Lung (tissue), 12 donors: ENCODE measurements around the gene PGAM2. TPM values are rescaled to one million over a fixed set of nuclear protein-coding genes. Genes with fewer than 3 reads are reported as not detected.

Experiments
- ATAC-seq: fragments of 200-7000 bp; cut with Tn5 transposase; one replicate; pipeline ENCODE4 v1.9.1; 2020; ENCODE audit warnings: moderate number of reproducible peaks; ENCODE audit not compliant: insufficient read depth, low FRiP score
- DNase-seq, 3 donors: peaks; one replicate each; pipeline ENCODE4 v3.0.0-alpha.2; 2013 to 2017
- H3K27ac ChIP-seq, 2 donors: one replicate each; pipeline ENCODE4 v1.5.1; 2013; ENCODE audit warnings: mild to moderate bottlenecking in 2 of 2, moderate library complexity in 2 of 2, control low read depth in 1 of 2, inconsistent platforms in 1 of 2, low read depth in 1 of 2, low read length in 1 of 2
- H3K27me3 ChIP-seq, 3 donors: one replicate each; pipeline ENCODE4 v1.5.1; 2013; ENCODE audit warnings: low read length in 2 of 3; ENCODE audit not compliant: control insufficient read depth in 3 of 3, insufficient read depth in 3 of 3
- H3K36me3 ChIP-seq, 4 donors: one replicate each; pipeline ENCODE4 v1.5.1; 2013; ENCODE audit warnings: low read length in 4 of 4, mild to moderate bottlenecking in 1 of 4, moderate library complexity in 1 of 4; ENCODE audit not compliant: control insufficient read depth in 4 of 4, insufficient read depth in 4 of 4
- H3K4me1 ChIP-seq, 5 donors: one replicate each; pipeline ENCODE4 v1.5.1; 2013; ENCODE audit warnings: low read length in 5 of 5, mild to moderate bottlenecking in 2 of 5, moderate library complexity in 1 of 5; ENCODE audit not compliant: control insufficient read depth in 5 of 5, insufficient read depth in 5 of 5
- H3K4me3 ChIP-seq: one replicate; pipeline ENCODE4 v1.5.1; 2013; ENCODE audit warnings: mild to moderate bottlenecking, control low read depth, moderate library complexity
- H3K9ac ChIP-seq, 2 donors: one replicate each; pipeline ENCODE4 v1.5.1; 2013; ENCODE audit warnings: low read length in 2 of 2, control low read depth in 1 of 2; ENCODE audit not compliant: insufficient read depth in 1 of 2
- H3K9me3 ChIP-seq, 4 donors: one replicate each; pipeline ENCODE4 v1.5.1; 2013; ENCODE audit warnings: low read length in 3 of 4, mild to moderate bottlenecking in 1 of 4, moderate library complexity in 1 of 4; ENCODE audit not compliant: control insufficient read depth in 4 of 4, insufficient read depth in 3 of 4
- CTCF ChIP-seq: IDR thresholded peaks from 2 replicates; pipeline ENCODE4 v1.5.1; 2012; ENCODE audit warnings: mild to moderate bottlenecking; ENCODE audit errors: control extremely low read depth, extremely low read depth
- WGBS, 2 donors: extraction: QIAGEN DNeasy Blood & Tissue Kit; methylation state at CpG; one replicate each; pipeline ENCODE4 v1.1.7; 2013; 5-methylcytosine and 5-hydroxymethylcytosine counted together
- polyA plus RNA-seq, 2 donors: library from polyadenylated mRNA; stranded (reverse); fragments of 200-250 nt; gene quantifications; one replicate each; pipeline ENCODE4 v1.2.1, GENCODE V29; 2013
- total RNA-seq, 2 donors: library from RNA; depleted of rRNA in 1 of 2; stranded (reverse); fragments of >200 nt in 1 of 2; gene quantifications; one replicate each; pipeline ENCODE4 v1.2.1, GENCODE V29; 2014 to 2021
- donor health status: control.
- donor health status: control.
- donor health status: Bipolar disorder and iron deficiency.
- donor health status: healthy.
- donor health status: DM: yes; HTN: yes; CAD: no.

The PGAM2 gene
- total and polyA plus RNA-seq, 4 donors = 0.63 to 0.85 (median 0.83) TPM; not detected in 1

GRCh38 chr7:44107961-44108767 is 42.8 kb upstream of the PGAM2 start:
- H3K27me3 ChIP-seq = no peaks in the 10 kb centered on the region
- TF ChIP-seq CTCF = no peak
- no peak overlapping the region for H3K27ac ChIP-seq
- ATAC-seq (no peak), DNase-seq (no peak)
- H3K36me3 ChIP-seq = peaks cover 0 to 23% (median 10%) of the 10 kb centered on the region in 4 donors
- no peaks in the 10 kb centered on the region for H3K9me3 ChIP-seq
- WGBS, 2 donors = 88 to 90% methylated on average over 20 to 21 of the region's 21 CpGs
- H3K4me3 ChIP-seq = no peak overlapping the region
- H3K4me1 ChIP-seq = peaks cover 0 to 16% (median 3%) of the 10 kb centered on the region in 5 donors
- no peak overlapping the region for H3K9ac ChIP-seq

GRCh38 chr7:44107116-44107960 is 42.0 kb upstream of the PGAM2 start:
- Histone ChIP-seq H3K4me1 (peaks cover 0 to 16% (median 3%) of the 10 kb centered on the region in 5 donors), H3K27ac (peak overlapping the region in 1 of 2 donors; percentile 3), H3K9me3 (no peaks in the 10 kb centered on the region), H3K36me3 (peaks cover 0 to 18% (median 6%) of the 10 kb centered on the region in 4 donors), H3K4me3 (no peak overlapping the region), H3K9ac (no peak overlapping the region), H3K27me3 (no peaks in the 10 kb centered on the region)
- 94 to 95% methylated on average over 18 of the region's 18 CpGs for WGBS, 2 donors
- TF ChIP-seq CTCF = no peak
- DNase-seq = no peak
- no peak for ATAC-seq

GRCh38 chr7:44106311-44107065 is 41.1 kb upstream of the PGAM2 start:
- no peak for ATAC-seq
- Histone ChIP-seq H3K36me3 (peaks cover 0 to 16% (median 6%) of the 10 kb centered on the region in 4 donors), H3K9me3 (no peaks in the 10 kb centered on the region), H3K9ac (no peak overlapping the region), H3K27me3 (no peaks in the 10 kb centered on the region), H3K4me3 (no peak overlapping the region), H3K27ac (no peak overlapping the region), H3K4me1 (peaks cover 0 to 16% (median 3%) of the 10 kb centered on the region in 5 donors)
- no peak for DNase-seq
- no peak for TF ChIP-seq CTCF
- WGBS, 2 donors = 87 to 92% methylated on average over 10 of the region's 10 CpGs
